Fibroblast of pulmonary artery (primary cell): ENCODE data around the gene PRRT1B.
A peak's percentile ranks its signal among the peaks of the same experiment; 100 is the strongest.

Experiments used
- DNase-seq: peaks from one replicate; pipeline ENCODE4 v3.0.0-alpha.2; 2010; ENCODE audit warnings: low read depth
- H3K4me3 ChIP-seq: replicated peaks from 2 replicates; pipeline ENCODE4 v1.5.1; 2011; ENCODE audit warnings: low read depth, mild to moderate bottlenecking, control low read depth, low read length, moderate library complexity
- CTCF ChIP-seq: IDR thresholded peaks from 2 replicates; pipeline ENCODE4 v1.5.1; 2011; ENCODE audit warnings: mild to moderate bottlenecking, control low read depth, low read length, inconsistent platforms; ENCODE audit errors: missing control alignments

Gene PRRT1B

GRCh38 chr9:131562032-131562959 lies 17.0 kb downstream of the PRRT1B start:
- H3K4me3 ChIP-seq, result no peak overlapping the region
- no peak for TF ChIP-seq CTCF
- peak; percentile 53 for DNase-seq

- DNase-seq, result no peak
- H3K4me3 ChIP-seq, result no peak overlapping the region
- no peak for TF ChIP-seq CTCF
Observed at GRCh38 chr9:131565369-131565768, 20.0 kb downstream of the PRRT1B start.

- DNase-seq, result no peak
- no peak overlapping the region for H3K4me3 ChIP-seq
- no peak for TF ChIP-seq CTCF
Observed at GRCh38 chr9:131566158-131566557, 20.8 kb downstream of the PRRT1B start.

- DNase-seq, result no peak
- H3K4me3 ChIP-seq, result no peak overlapping the region
- TF ChIP-seq CTCF, result no peak
Observed at GRCh38 chr9:131567910-131568309, 22.6 kb downstream of the PRRT1B start.

DNA sequence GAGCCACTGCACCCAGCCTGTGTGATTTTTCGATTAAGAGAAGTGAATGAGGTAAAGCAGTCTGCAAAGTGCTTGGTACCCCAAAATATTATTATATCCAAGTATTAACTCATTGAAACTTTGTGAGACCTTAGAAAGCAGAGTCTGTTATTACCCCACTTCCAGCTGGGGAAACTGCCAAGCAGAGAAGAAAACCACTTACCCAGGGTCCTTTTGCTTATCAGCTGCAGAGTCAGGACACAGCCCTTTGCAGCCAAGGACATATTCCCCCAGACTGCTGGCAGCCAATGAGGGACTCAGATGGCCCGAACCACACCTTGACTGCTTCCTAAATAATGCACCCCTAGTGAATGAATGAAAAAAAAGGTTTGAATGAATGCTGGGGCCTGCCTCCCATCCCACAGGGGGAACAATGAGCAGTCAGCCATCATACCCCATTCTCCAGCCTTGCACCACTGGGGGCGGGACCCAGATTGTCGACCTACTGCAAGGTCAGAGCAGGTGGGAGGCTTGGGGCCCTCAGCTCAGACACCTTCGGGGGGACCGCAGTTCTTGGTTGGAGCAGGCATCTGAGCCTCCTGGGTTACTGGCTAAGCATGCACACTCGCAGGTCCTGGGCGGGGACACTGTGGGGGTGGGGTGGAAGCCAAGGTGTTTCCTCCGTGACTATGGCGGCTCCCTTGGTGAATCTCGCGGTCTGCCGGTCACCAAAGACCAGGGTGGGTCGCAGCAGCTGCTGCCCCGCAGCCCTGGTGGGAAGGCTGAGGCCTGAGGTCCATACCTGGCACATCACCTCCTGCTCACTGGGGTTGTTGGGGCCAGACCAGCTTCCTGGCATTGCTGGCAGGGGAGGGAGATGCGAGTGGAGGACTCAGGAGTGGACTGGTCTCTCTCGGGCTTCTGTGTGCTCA lies 29.7 kb downstream of the PRRT1B start:
- H3K4me3 ChIP-seq, result no peak overlapping the region
- no peak for DNase-seq
- TF ChIP-seq CTCF, result no peak

DNA sequence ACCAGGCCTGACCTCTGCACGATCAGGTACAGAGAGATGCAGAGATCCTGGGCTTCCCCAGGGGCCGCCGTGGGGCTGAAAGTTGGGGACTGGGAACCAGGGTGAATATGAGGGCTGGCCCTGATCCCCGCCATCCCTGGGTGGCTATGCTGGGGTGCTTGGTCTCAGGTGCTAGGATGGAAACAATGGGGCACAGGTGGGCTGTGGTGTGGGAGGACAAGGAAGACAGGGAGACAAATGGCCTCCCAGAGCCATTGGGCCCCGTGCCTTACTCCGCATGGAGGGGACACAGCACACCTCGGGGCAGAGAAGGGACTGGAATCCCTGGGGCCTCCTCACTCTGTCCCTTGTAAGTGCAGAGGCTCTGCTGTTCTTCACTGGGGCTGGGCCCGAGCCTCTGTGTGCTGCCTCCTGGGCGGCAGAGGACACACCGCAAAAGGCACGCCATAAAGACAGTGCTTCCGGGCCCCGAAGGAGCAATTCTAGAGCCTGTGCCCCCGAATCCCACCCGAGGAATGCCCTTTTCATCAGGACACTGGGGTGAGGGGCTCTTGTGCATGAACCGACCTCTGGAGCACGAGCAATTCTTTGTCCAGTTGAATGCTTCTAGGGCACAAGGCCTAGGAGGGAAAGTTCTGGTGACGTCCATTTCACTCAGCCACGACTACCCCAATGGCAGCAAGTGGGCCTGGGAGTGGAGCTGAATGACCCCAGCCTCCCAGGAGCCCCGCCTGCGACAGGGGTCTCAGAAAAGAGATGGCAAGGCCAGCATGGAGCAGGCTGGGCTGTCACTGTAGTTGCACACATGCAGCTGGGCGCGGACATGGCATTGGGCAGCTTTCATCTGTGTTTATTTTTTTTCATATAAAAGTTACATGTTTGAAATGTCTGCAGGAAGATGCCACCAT lies 30.9 kb downstream of the PRRT1B start:
- DNase-seq, result no peak
- H3K4me3 ChIP-seq, result no peak overlapping the region
- TF ChIP-seq CTCF, result no peak
